Tibial nerve (tissue), 3 donors: ENCODE measurements around the gene TMCO4.

Source experiments
- CTCF ChIP-seq, 5 experiments: fragments of 200-600 bp in 3 of 5; fragments of 450-650 bp in 2 of 5; sonication (generic) in 3 of 5; IDR thresholded peaks; one replicate each; pipeline ENCODE4 v1.5.1; 2016 to 2019; ENCODE audit warnings: antibody characterized with exemption in 5 of 5, mild to moderate bottlenecking in 3 of 5, moderate library complexity in 2 of 5
- POLR2A ChIP-seq, 2 donors: fragments of 450-650 bp; IDR thresholded peaks; one replicate each; pipeline ENCODE4 v1.6.1; 2017; ENCODE audit warnings: antibody characterized with exemption in 2 of 2, mild to moderate bottlenecking in 2 of 2, moderate library complexity in 2 of 2

GRCh38 chr1:19690342-19690741 lies 109.4 kb downstream of the TMCO4 start:
- no peak for TF ChIP-seq CTCF (IDR thresholded peaks at IDR 0.05)
- TF ChIP-seq POLR2A (IDR thresholded peaks at IDR 0.05): no peak
